ENCODE data around the gene LHFPL6. TPM values are rescaled to one million over a fixed set of nuclear protein-coding genes. Genes with fewer than 3 reads are reported as not detected.

The LHFPL6 gene
- total RNA-seq, 2 donors from 2014 or later, result 0.50 TPM; not detected in 1

DNA sequence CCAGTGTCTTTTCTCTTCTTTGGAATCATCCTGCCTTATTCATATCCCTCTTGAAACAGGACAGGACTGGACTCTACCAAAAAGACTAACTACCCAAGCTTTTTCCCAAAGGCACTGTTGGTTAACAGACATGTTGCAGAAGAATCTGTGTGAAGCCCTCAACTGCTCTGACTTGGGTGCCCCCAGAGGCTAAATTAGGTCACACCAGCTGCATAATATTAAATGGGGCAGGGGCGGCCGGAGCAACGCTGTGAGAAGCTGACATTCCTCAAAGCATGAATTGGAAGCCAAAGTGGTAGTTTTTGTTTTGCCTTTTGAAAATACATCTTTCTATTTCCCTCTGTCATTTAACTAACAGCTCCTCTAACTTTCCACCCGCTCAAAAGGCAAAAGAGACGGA is 185.9 kb downstream of the LHFPL6 start:
- H3K4me1 Mint-ChIP-seq, result no peaks in the 10 kb centered on the region
- H3K36me3 Mint-ChIP-seq (ENCODE audit: low read depth), result no peaks in the 10 kb centered on the region
- ATAC-seq (no peak), DNase-seq (no peak)
- H3K27ac Mint-ChIP-seq, result no peak overlapping the region
- H3K4me3 Mint-ChIP-seq, result no peak overlapping the region
- peaks cover 65% of the 10 kb centered on the region for H3K27me3 Mint-ChIP-seq
- no peaks in the 10 kb centered on the region for H3K9me3 ChIP-seq (ENCODE audit: control insufficient read depth, low read length, poor library complexity, severe bottlenecking)

GRCh38 chr13:39415008-39415802 is 187.8 kb downstream of the LHFPL6 start:
- peaks cover 66% of the 10 kb centered on the region for H3K27me3 Mint-ChIP-seq
- H3K4me3 Mint-ChIP-seq, result no peak overlapping the region
- no peak overlapping the region for H3K27ac Mint-ChIP-seq
- no peaks in the 10 kb centered on the region for H3K4me1 Mint-ChIP-seq
- H3K36me3 Mint-ChIP-seq (ENCODE audit: low read depth), result no peaks in the 10 kb centered on the region
- no peak for ATAC-seq
- no peaks in the 10 kb centered on the region for H3K9me3 ChIP-seq (ENCODE audit: control insufficient read depth, low read length, poor library complexity, severe bottlenecking)
- DNase-seq, result no peak

GRCh38 chr13:39414339-39414738 is 188.7 kb downstream of the LHFPL6 start:
- Mint-ChIP-seq H3K4me3 (no peak overlapping the region), H3K4me1 (no peaks in the 10 kb centered on the region), H3K27me3 (peaks cover 64% of the 10 kb centered on the region), H3K27ac (no peak overlapping the region), H3K36me3 (ENCODE audit: low read depth) (no peaks in the 10 kb centered on the region)
- no peaks in the 10 kb centered on the region for H3K9me3 ChIP-seq (ENCODE audit: control insufficient read depth, low read length, poor library complexity, severe bottlenecking)
- DNase-seq (no peak), ATAC-seq (no peak)

DNA sequence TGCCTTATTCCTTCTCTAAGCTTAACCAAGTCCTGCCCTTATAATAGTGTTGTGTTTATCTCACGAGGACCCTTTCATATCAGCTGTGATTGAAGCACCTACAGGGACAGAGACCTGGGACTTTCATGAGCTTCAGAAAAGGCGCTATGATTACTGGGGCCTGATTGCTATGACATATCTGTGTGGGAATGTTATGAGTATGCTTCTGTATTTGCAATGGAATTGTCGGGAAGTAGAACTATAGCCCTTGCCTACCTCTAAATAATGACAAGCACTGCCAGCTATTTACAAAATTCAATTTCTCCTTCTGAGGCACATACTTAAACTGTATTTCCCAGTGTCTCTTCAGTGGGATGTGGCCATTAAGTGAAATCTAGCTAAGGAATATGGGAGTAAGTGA is 191.5 kb downstream of the LHFPL6 start:
- H3K36me3 Mint-ChIP-seq (ENCODE audit: low read depth), result no peaks in the 10 kb centered on the region
- H3K4me1 Mint-ChIP-seq, result no peaks in the 10 kb centered on the region
- DNase-seq, result no peak
- no peak overlapping the region for H3K27ac Mint-ChIP-seq
- no peak overlapping the region for H3K4me3 Mint-ChIP-seq
- peaks cover 62% of the 10 kb centered on the region for H3K27me3 Mint-ChIP-seq
- H3K9me3 ChIP-seq (ENCODE audit: control insufficient read depth, low read length, poor library complexity, severe bottlenecking), result no peaks in the 10 kb centered on the region
- no peak for ATAC-seq

DNA sequence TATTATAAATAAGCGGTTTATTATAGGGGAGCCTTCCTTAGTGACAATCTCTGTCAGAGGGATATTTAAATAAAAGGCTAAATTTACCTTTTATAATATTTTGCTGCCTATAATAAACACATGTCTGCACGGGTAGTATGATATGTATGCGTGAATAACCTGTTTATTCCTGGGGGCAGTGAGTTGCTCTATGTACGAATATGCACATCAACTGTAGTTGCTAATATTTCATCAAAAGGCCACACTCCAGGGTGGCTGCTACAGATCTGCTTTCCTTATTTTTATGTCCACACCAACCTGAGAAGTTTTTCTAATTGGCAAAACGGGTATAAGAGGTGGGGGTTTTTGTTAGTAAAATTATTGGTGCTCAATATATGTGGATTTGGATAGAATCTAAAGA is 192.0 kb downstream of the LHFPL6 start:
- H3K36me3 Mint-ChIP-seq (ENCODE audit: low read depth), result no peaks in the 10 kb centered on the region
- no peak overlapping the region for H3K4me3 Mint-ChIP-seq
- ATAC-seq, result no peak
- H3K27me3 Mint-ChIP-seq, result peaks cover 62% of the 10 kb centered on the region
- H3K9me3 ChIP-seq (ENCODE audit: control insufficient read depth, low read length, poor library complexity, severe bottlenecking), result no peaks in the 10 kb centered on the region
- no peaks in the 10 kb centered on the region for H3K4me1 Mint-ChIP-seq
- DNase-seq, result no peak
- H3K27ac Mint-ChIP-seq, result no peak overlapping the region

DNA sequence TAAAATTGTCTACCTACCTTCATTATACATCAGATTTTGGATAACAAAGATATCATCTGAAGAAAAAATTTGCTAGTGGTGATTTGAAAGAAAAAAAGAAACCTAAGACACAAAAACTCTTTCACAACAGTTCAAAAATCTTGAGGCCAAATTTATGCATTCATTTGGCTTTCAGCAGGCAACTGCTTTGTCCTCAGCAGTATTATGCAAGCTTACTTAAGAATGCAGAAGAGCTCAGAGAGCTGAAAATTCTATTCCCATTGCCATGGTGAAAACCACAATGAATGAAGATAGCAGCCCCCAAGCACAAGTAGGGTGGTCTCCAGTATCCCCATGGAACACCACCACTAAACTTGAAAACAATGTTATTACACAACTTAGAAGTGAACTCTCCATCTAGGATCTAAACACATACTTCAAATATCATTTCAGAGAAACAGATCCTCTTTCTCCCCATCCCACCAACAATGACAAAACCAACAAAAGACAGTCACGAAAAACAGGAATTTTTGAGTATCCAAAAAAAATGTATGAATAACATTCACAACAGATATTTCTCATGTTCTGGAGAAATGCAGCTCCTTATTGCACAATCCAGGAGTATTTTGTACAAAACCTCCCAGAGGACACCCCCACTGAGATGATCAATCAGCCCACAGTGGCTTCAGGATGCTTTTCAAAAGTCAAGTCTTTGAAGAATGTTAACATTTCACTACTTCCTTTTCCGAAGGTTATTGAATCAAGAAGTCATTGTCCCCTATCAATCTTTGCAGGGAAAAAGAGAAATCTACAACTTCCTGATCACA is 192.7 kb downstream of the LHFPL6 start:
- no peak overlapping the region for H3K27ac Mint-ChIP-seq
- H3K4me3 Mint-ChIP-seq, result no peak overlapping the region
- peaks cover 55% of the 10 kb centered on the region for H3K27me3 Mint-ChIP-seq
- DNase-seq (no peak), ATAC-seq (no peak)
- no peaks in the 10 kb centered on the region for H3K4me1 Mint-ChIP-seq
- H3K9me3 ChIP-seq (ENCODE audit: control insufficient read depth, low read length, poor library complexity, severe bottlenecking), result no peaks in the 10 kb centered on the region
- H3K36me3 Mint-ChIP-seq (ENCODE audit: low read depth), result no peaks in the 10 kb centered on the region

GRCh38 chr13:39408512-39408911 is 194.5 kb downstream of the LHFPL6 start:
- H3K9me3 ChIP-seq (ENCODE audit: control insufficient read depth, low read length, poor library complexity, severe bottlenecking), result no peaks in the 10 kb centered on the region
- Mint-ChIP-seq H3K4me1 (no peaks in the 10 kb centered on the region), H3K4me3 (no peak overlapping the region), H3K27ac (no peak overlapping the region), H3K27me3 (peaks cover 38% of the 10 kb centered on the region), H3K36me3 (ENCODE audit: low read depth) (no peaks in the 10 kb centered on the region)
- DNase-seq (no peak), ATAC-seq (no peak)

DNA sequence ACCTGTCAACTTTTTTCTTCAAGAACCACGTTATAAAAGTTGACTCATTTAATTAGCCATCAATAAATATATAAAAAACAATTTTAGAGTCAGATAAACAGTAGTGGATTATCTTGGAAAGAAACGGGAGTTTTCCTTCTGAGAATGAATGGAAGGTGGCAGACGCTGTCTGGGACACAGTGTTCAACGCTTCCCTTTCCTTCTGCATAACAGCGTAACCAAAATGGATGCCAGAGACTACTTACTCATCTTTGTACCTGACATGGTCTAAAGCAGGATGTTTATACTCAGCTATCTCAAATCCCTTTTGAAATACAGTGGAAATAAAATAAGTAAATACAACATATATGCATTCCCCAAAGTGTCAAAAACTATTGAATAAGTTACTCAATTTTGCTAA is 195.2 kb downstream of the LHFPL6 start:
- peaks cover 42% of the 10 kb centered on the region for H3K27me3 Mint-ChIP-seq
- no peak overlapping the region for H3K4me3 Mint-ChIP-seq
- no peak for ATAC-seq
- no peak for DNase-seq
- peaks cover 2% of the 10 kb centered on the region for H3K4me1 Mint-ChIP-seq
- H3K36me3 Mint-ChIP-seq (ENCODE audit: low read depth), result no peaks in the 10 kb centered on the region
- no peaks in the 10 kb centered on the region for H3K9me3 ChIP-seq (ENCODE audit: control insufficient read depth, low read length, poor library complexity, severe bottlenecking)
- no peak overlapping the region for H3K27ac Mint-ChIP-seq

GRCh38 chr13:39407138-39407537 is 195.9 kb downstream of the LHFPL6 start:
- peaks cover 36% of the 10 kb centered on the region for H3K27me3 Mint-ChIP-seq
- ATAC-seq, result no peak
- no peak for DNase-seq
- no peaks in the 10 kb centered on the region for H3K36me3 Mint-ChIP-seq (ENCODE audit: low read depth)
- H3K4me3 Mint-ChIP-seq, result no peak overlapping the region
- H3K9me3 ChIP-seq (ENCODE audit: control insufficient read depth, low read length, poor library complexity, severe bottlenecking), result no peaks in the 10 kb centered on the region
- peaks cover 2% of the 10 kb centered on the region for H3K4me1 Mint-ChIP-seq
- no peak overlapping the region for H3K27ac Mint-ChIP-seq

DNA sequence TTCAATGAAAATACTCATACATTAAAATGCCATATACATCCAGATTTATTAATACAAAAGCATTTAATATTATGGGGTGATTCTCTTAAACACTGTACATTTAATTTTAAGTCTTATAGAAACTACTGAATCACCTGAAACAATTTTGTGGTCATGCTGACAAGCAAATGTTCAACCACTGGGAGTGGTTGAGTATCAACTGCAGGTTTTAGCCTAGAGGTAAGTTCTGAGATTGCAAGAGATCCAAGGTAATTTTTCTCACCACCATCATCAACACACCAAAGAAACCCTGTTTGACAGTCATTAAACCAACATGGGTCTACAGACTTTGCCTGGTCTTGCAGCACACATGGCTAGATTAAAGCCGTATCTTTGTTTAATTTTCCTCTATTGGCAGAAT is 196.3 kb downstream of the LHFPL6 start:
- Mint-ChIP-seq H3K27me3 (peaks cover 36% of the 10 kb centered on the region), H3K4me3 (no peak overlapping the region), H3K36me3 (ENCODE audit: low read depth) (no peaks in the 10 kb centered on the region), H3K4me1 (peaks cover 2% of the 10 kb centered on the region), H3K27ac (no peak overlapping the region)
- DNase-seq (no peak), ATAC-seq (no peak)
- H3K9me3 ChIP-seq (ENCODE audit: control insufficient read depth, low read length, poor library complexity, severe bottlenecking), result no peaks in the 10 kb centered on the region

GRCh38 chr13:39405596-39406205 is 197.3 kb downstream of the LHFPL6 start:
- peaks cover 2% of the 10 kb centered on the region for H3K4me1 Mint-ChIP-seq
- H3K27ac Mint-ChIP-seq, result no peak overlapping the region
- DNase-seq (no peak), ATAC-seq (no peak)
- H3K36me3 Mint-ChIP-seq (ENCODE audit: low read depth), result no peaks in the 10 kb centered on the region
- no peak overlapping the region for H3K4me3 Mint-ChIP-seq
- H3K9me3 ChIP-seq (ENCODE audit: control insufficient read depth, low read length, poor library complexity, severe bottlenecking), result no peaks in the 10 kb centered on the region
- H3K27me3 Mint-ChIP-seq, result peaks cover 29% of the 10 kb centered on the region

DNA sequence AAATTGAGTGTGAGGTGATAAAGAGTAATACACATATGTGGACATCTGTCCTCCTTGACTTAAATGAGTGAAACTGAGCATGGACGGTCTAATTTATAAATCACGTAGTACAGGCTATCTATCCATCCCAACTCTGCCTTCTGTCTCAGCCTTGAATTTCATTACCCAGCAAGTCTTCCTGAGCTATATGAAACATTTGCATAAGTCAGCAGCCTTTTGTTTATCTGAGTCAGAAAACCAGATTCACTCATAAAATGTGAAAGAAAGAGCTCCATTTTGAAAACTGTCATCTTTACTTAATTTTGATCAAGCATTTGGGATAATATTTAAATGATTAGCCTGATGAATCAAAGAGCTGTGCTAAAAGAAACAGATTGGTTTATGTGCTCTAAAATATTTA is 197.9 kb downstream of the LHFPL6 start:
- H3K27ac Mint-ChIP-seq, result no peak overlapping the region
- H3K4me1 Mint-ChIP-seq, result peaks cover 2% of the 10 kb centered on the region
- ATAC-seq (no peak), DNase-seq (no peak)
- peaks cover 24% of the 10 kb centered on the region for H3K27me3 Mint-ChIP-seq
- H3K9me3 ChIP-seq (ENCODE audit: control insufficient read depth, low read length, poor library complexity, severe bottlenecking), result no peaks in the 10 kb centered on the region
- no peak overlapping the region for H3K4me3 Mint-ChIP-seq
- H3K36me3 Mint-ChIP-seq (ENCODE audit: low read depth), result no peaks in the 10 kb centered on the region

DNA sequence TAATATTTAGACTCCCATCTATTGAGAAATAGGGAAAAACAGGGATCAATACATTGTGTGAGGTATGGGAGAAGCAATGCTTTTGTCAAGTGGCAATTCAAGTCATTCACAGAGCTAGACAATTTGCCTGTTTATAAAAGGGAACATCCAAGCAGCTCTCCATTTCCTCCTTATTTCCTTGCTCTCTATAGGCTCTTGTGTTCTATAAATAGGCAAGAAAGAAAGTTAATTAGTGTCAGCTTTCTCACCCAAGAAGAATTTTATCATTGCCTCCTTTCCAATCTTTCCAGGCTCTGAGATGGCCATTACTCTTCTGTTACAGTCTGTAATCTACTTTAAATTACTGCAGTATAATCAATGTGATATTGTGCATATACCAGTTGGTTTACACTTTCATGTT is 199.9 kb downstream of the LHFPL6 start:
- H3K9me3 ChIP-seq (ENCODE audit: control insufficient read depth, low read length, poor library complexity, severe bottlenecking), result no peaks in the 10 kb centered on the region
- H3K36me3 Mint-ChIP-seq (ENCODE audit: low read depth), result no peaks in the 10 kb centered on the region
- peaks cover 2% of the 10 kb centered on the region for H3K4me1 Mint-ChIP-seq
- ATAC-seq (no peak), DNase-seq (no peak)
- no peak overlapping the region for H3K4me3 Mint-ChIP-seq
- peaks cover 14% of the 10 kb centered on the region for H3K27me3 Mint-ChIP-seq
- no peak overlapping the region for H3K27ac Mint-ChIP-seq

All from T-helper 17 cell (primary cell).